Measurements from ENCODE around the gene TRIM43B.
"Not testable (repeated sequence)": the region's sequence is repeated elsewhere in the genome, so short reads cannot be mapped to it uniquely, and the experiment has no call there.

The TRIM43B gene

DNA sequence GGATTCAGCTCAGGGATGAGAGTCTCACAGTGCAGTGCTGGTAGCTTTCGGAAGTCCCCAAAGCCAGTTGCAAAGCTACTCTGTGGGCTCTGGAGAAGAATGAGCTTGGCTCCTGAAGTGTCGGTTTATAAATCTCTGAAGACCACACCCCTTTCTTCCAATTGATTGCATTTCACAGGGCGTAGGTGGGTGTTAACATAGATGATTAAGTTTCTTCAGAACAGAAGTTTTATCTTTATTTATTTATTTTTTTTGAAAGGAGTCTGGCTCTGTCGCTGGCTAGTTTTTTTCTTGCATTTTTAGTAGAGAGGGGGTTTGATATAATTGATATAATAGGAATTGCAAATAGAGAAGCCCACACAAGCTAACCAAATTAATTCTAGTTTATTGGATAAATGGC is at the start of gene TRIM43B:
Gene TRIM43B (minus strand): TSS at position 101 of the 400 bp plus-strand sequence. CDS start 2,040 bp downstream, outside the sequence.
- DNase-seq (ENCODE audit: low read depth), result not testable (repeated sequence)

- DNase-seq (ENCODE audit: low read depth), result no peak
Observed at GRCh38 chr2:95531254-95531771, 46.8 kb upstream of the TRIM43B start.

DNA sequence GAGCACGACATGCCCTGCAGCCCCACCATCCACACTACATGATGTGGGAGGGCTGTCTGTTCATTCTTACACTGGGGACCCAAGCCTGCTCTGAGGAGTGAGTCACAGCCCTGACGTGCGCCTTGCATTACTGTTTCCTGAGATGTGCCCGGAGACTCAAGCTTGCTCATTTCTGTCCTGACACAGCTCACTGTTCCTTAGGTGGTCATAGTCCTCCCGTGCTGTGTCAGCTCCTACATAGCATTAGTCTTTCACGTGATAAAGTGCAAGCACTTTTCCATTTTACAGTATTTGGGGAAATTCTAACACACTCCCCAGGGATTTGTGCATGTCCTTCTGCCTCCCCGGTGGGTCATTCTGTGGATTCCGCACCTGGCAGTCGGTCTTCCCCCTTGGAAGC is 46.2 kb upstream of the TRIM43B start:
- DNase-seq (ENCODE audit: low read depth), result no peak

DNA sequence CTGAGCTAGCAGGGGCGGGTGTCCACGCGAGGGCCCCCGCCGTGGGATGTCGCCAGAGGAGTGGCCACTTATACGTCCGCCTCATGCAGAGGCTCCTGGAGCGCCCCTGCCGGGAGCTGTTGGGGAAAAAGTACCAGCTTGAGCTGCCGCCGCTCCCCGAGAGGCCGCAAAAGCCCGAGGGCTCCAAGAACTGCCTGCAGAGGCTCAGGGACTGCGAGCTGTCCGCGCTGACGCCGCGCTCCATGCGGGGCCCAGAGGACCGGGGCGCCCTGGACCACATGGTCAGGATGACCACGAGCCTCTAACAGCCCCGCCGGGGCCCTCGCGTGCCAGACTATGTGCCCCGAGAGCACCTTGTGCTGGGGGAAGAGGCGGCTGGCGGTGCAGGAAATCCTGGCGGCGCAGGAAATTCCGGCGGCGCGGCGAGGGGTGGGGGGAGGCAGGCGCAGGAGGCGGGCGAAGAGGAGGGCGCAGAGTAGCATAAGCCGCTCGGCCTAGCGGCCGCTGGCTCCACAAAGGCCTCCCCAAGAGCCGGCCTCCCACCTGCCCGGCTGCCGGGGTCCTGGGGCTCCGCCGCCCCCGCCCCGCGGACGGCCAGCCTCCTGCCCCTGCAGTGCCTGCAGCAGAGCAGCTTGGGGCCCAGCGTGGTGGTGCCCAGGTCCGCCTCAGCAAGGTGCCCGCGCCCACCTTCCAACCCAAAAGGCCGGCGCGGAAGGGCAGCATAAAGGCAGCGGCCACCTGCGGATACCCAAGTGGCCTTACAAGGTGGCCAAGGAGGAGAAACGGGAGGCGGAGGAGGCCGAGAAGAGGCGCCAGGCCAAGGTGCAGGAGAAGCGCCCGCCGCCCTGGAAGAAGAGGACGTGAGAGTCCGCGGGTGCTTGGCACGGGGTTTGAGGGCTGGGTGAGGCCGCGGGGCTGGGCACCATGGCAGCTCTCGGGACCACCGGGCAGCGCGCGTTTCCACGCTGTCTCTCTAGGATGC is 42.1 kb upstream of the TRIM43B start:
- DNase-seq (ENCODE audit: low read depth), result no peak

GRCh38 chr2:95525294-95526035 is 40.9 kb upstream of the TRIM43B start:
- DNase-seq (ENCODE audit: low read depth), result no peak

DNA sequence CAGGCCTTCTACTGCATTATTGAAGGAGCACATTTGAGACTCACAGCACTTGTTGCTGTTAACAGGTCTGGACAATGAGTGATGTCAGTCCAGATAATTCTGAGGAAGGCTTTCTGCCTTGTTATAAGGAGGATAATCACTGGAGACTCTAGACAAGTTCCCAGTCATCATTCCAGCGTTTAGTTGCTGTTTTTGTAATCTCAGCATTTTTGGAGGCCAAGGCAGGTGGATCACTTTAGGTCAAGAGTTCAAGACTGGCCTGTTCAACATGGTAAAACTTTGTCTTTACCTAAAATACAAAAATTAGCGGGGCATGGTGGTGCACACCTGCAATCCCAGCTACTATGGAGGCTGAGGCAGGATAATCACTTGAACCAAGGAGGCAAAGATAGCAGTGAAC is 39.6 kb upstream of the TRIM43B start:
- DNase-seq (ENCODE audit: low read depth), result no peak

- DNase-seq (ENCODE audit: low read depth), result no peak
Observed at GRCh38 chr2:95514718-95515117, 30.2 kb upstream of the TRIM43B start.

DNA sequence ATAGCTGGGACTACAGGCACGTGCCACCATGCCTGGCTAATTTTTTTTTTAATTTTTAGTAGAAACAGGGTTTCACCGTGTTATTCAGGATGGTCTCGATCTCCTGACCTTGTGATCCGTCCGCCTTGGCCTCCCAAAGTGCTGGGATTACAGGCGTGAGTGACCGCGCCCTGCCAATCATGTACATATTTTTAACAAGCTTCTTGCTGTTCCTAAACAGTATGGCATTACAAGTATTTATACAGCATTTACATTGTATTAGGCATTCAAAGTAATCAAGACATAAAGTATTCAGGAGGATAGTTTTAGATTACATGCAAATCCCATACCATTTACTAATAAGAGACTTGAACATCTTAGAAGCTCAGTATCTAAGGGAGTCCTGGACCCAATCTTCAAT is 29.7 kb upstream of the TRIM43B start:
- not testable (repeated sequence) for DNase-seq (ENCODE audit: low read depth)

- DNase-seq (ENCODE audit: low read depth), result no peak
Observed at GRCh38 chr2:95509408-95509807, 24.9 kb upstream of the TRIM43B start.

GRCh38 chr2:95505222-95505621 is 20.7 kb upstream of the TRIM43B start:
- DNase-seq (ENCODE audit: low read depth), result no peak

- no peak for DNase-seq (ENCODE audit: low read depth)
Observed at GRCh38 chr2:95500854-95501253, 16.3 kb upstream of the TRIM43B start.

DNA sequence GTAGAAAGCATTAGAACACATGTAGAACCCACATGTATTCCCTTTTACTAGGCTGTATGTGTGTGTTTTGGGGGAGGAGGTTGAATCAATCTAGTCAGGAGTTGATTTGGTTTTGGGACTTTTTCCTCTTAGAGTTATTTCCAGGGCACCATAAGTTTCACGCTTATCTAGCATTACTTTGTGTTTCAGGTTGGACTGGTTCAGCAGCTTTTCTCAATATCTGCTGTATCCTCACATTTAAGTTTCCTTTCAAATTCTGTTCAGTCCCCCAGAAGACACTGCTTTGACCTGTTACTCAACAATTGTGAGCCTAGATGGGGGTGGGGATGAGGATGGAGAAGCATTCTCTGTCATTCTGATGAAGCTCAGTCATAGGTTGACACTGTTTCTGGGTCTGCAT is 7.5 kb upstream of the TRIM43B start:
- DNase-seq (ENCODE audit: low read depth), result not testable (repeated sequence)

DNA sequence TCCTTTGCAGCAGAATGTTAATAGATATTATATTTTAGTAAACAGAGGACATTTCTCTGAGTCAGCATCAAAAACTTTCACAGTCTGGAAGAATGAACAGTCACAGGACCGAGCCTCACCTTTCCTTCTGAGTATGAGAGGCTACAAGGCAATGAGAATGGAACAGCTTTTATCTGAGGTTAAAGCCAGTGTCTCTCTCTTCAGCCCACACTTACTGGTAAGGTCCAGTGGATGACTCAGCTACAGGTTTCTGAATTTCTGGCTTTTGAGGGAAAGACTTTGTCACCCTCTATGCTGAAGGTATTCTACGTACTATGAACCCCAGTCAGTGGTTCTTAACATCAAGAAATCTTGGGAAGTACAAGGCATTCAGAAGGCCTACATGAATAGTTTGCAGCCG is 9.5 kb downstream of the TRIM43B start:
- DNase-seq (ENCODE audit: low read depth), result not testable (repeated sequence)

DNA sequence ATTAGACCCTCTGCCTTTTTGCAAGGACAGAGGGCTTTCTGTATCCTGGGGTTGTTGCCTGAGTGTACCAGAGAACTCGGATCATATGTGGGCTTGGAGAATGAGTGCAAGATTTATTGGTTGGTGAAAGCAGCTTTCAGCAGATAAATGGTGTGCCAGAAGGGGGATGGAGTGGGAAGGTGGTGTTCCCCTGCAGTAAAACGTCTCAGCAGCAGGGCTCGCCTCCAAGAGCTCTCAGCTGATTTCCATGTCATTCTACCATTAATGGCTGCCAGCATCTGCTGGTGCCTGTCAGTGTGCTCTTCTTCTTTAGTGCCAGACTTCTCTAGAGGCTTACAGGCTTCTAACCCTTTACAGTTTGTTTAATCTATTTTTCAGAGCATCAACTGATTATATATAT is 16.6 kb downstream of the TRIM43B start:
- not testable (repeated sequence) for DNase-seq (ENCODE audit: low read depth)

- not testable (repeated sequence) for DNase-seq (ENCODE audit: low read depth)
Observed at GRCh38 chr2:95466572-95466971, 18.0 kb downstream of the TRIM43B start.

GRCh38 chr2:95463292-95463691 is 21.3 kb downstream of the TRIM43B start:
- DNase-seq (ENCODE audit: low read depth), result not testable (repeated sequence)

DNA sequence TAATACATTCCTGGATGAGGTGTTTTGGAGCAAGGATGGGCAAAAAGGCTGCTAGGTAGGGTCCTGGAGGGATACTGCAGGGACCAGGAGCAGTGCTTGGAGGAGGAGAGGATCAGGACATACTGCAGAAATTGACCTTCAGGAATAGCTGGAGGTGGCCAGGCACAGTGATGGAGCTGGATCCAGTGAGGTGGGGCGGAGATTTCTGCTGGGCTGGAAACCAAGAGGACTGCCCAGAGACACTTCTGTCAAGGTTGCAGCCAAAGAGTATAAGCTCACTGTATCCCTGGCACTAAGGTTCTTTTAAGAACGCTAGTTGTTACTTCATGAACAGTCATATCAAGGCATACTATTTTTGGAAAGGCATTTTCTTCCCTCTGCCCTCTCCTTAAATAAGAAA is 39.2 kb downstream of the TRIM43B start:
- DNase-seq (ENCODE audit: low read depth), result not testable (repeated sequence)

DNA sequence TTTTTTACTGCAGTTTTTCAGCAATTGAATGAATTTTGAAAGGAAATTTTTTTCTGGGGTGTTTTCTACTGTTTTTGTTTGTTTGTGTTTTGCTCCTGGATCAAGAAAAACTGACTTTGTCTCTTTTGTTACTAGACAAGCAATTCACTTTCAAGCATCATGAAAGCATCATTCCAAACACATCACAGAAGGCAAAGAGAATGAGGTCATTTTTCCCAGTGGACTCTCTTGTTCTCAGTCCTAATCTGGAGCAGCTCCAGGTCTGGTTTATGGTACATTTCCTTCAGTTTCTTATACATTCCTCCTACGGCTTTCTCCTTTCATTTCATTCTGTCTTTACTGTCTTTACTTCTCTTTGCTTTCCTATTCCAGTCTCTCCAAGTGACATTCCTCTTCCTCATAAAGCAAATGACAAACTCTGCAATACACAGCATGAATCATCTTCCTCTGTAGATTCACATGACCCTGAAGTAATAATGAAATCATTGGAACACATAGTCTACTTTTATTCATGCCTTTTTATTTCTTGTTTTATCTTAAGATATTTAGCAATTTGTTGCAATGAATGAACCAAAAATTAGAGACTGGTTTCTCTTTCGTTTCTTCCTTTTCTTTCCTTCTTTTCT is 42.0 kb downstream of the TRIM43B start:
- DNase-seq (ENCODE audit: low read depth), result not testable (repeated sequence)

- not testable (repeated sequence) for DNase-seq (ENCODE audit: low read depth)
Observed at GRCh38 chr2:95435872-95436209, 48.7 kb downstream of the TRIM43B start.

DNA sequence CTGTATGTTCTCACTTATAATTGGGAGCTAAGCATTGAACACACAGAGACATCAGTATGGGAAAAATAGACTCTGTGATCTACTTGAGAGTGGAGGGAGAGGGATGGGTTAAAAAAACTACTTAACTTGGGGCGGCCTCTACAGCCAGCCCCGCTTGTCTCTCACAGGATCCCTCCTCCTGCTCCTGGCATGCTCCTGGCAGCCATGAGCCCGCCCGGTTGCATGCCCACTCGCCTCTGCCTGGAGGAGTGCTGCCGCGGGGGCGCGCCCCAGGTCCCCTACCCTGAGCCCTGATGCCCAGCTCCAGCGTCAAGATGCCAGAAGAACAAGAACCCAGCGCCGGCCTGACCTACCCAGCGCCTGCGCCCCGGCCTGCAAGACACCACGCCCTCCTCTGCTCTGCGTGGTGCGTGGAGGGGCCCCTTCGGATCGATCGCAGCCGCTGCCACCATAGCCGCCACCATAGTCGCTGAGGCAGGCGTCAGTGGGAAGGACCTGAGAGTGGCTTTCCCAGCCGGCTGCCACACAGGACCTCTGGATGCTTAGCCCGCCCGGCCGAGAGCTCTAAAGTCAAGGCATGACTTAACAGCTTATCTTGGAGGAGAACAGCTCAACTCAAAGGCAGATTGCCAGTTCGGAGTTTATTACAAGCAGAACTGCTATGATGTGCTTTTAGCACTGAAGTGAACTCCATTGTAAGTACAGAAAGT is 49.2 kb downstream of the TRIM43B start:
- DNase-seq (ENCODE audit: low read depth), result not testable (repeated sequence)

GRCh38 chr2:95434507-95435076 is 50.0 kb downstream of the TRIM43B start:
- not testable (repeated sequence) for DNase-seq (ENCODE audit: low read depth)
